K562 (cell line): ENCODE measurements around the gene BACH1. TPM values are rescaled to one million over a fixed set of nuclear protein-coding genes. Genes with fewer than 3 reads are reported as not detected.

Experiments
- ATAC-seq: fragments of 200-7000 bp; cut with Tn5 transposase; 3 replicates; pipeline ENCODE4 v1.9.1; 2020; ENCODE audit warnings: moderate library complexity
- BruUV-seq: library from RNA; stranded (reverse); fragments of 400-500 nt; replicated peaks from 2 replicates; lab custom pipeline; 2021; lab: Mats Ljungman, UMichigan
- CTCF ChIA-PET: fragments of 300-600 bp; formaldehyde crosslinking; extraction: SDS; loops from one replicate; lab custom pipeline; 2021; ENCODE audit warnings: low intra/inter-chr PET ratio; lab: Yijun Ruan, JAX
- POLR2A ChIA-PET: fragments of 300-600, 350-650 bp; sonication (Branson Sonifier 250); formaldehyde crosslinking; extraction: SDS; loops from one replicate; lab custom pipeline; 2021; ENCODE audit warnings: antibody characterized with exemption, inconsistent platforms; lab: Yijun Ruan, JAX
- DNase-seq, 4 experiments: peaks; one replicate each; pipeline versions ENCODE4 v3.0.0 to v3.0.0-alpha.2; 2011 to 2018; ENCODE audit warnings: low spot score in 3 of 4, mixed read lengths in 3 of 4; ENCODE audit errors: extremely low read depth in 1 of 4
- FAIRE-seq: peaks from 2 replicates; lab custom pipeline; 2011; peaks lifted over from hg19 to GRCh38; lab: Jason Lieb, UNC
- H2AFZ ChIP-seq: 2 replicates; pipeline ENCODE4 v1.6.0; 2011; ENCODE audit warnings: low read depth, low read length, control low read depth, inconsistent platforms
- H3K27ac ChIP-seq: fragments of 200-600 bp; 3 replicates; pipeline ENCODE4 v1.8.0; 2011; ENCODE audit warnings: low read depth, mild to moderate bottlenecking, control low read depth, inconsistent platforms, low read length, moderate library complexity, mixed read lengths; ENCODE audit errors: extremely low read depth
- H3K27me3 ChIP-seq, 2 experiments: fragments of 300-600 bp in 1 of 2; 2 replicates in 1 of 2; 3 replicates in 1 of 2; pipeline versions ENCODE4 v1.6.0 to v1.8.0; 2011; ENCODE audit warnings: inconsistent platforms in 2 of 2, low read length in 2 of 2, mild to moderate bottlenecking in 1 of 2, mixed read lengths in 1 of 2, moderate library complexity in 1 of 2; ENCODE audit not compliant: control insufficient read depth in 2 of 2, insufficient read depth in 2 of 2
- H3K36me3 ChIP-seq: fragments of 300-600 bp; 3 replicates; pipeline ENCODE4 v1.8.0; 2011; ENCODE audit warnings: mild to moderate bottlenecking, low read length, inconsistent platforms; ENCODE audit not compliant: control insufficient read depth, insufficient read depth
- H3K4me1 ChIP-seq, 2 experiments: fragments of 200-600 bp in 1 of 2; replicated peaks in 1 of 2; 2 replicates in 1 of 2; 3 replicates in 1 of 2; pipeline versions ENCODE4 v1.5.1 to v1.8.0; 2011; ENCODE audit warnings: inconsistent platforms in 2 of 2, low read length in 2 of 2, mild to moderate bottlenecking in 1 of 2, mixed read lengths in 1 of 2, moderate library complexity in 1 of 2; ENCODE audit not compliant: control insufficient read depth in 2 of 2, insufficient read depth in 2 of 2
- H3K4me2 ChIP-seq: 2 replicates; pipeline ENCODE4 v1.6.1; 2011; ENCODE audit warnings: low read length, control low read depth, inconsistent platforms, mixed read lengths; ENCODE audit not compliant: insufficient read depth
- H3K4me3 ChIP-seq: fragments of 200-600 bp; sonication (generic), shearing (Covaris generic); 2 replicates; pipeline ENCODE4 v1.5.1; 2016; ENCODE audit warnings: control low read depth, inconsistent platforms
- H3K79me2 ChIP-seq: fragments of 200-600 bp; 3 replicates; pipeline ENCODE4 v1.8.0; 2011; ENCODE audit warnings: low read length, inconsistent platforms; ENCODE audit not compliant: control insufficient read depth, insufficient read depth
- H3K9ac ChIP-seq, 2 experiments: 2 replicates each; pipeline versions ENCODE4 v1.6.0 to v1.6.1; 2011; ENCODE audit warnings: low read depth in 2 of 2, low read length in 2 of 2, control low read depth in 1 of 2, inconsistent platforms in 1 of 2, mild to moderate bottlenecking in 1 of 2, mixed read lengths in 1 of 2; ENCODE audit not compliant: insufficient read depth in 1 of 2
- H3K9me1 ChIP-seq: one replicate; pipeline ENCODE4 v1.6.0; 2011; ENCODE audit warnings: inconsistent platforms, mild to moderate bottlenecking, low read length, moderate library complexity; ENCODE audit not compliant: control insufficient read depth, insufficient read depth
- H3K9me3 ChIP-seq: replicated peaks from 2 replicates; pipeline ENCODE4 v1.5.1; 2011; ENCODE audit warnings: low read depth, low read length, inconsistent platforms; ENCODE audit not compliant: control insufficient read depth, insufficient read depth
- H4K20me1 ChIP-seq: replicated peaks from 2 replicates; pipeline ENCODE4 v1.6.1; 2011; ENCODE audit warnings: low read length, inconsistent platforms, mixed read lengths; ENCODE audit not compliant: control insufficient read depth, insufficient read depth
- MYC ChIP-seq, 2 experiments: fragments of 250-450 bp in 1 of 2; sonication (Bioruptor Pico) in 1 of 2; IDR thresholded peaks; 2 replicates each; pipeline versions ENCODE4 v1.5.1 to v1.6.1; 2012 to 2021; ENCODE audit warnings: low read depth in 2 of 2, borderline replicate concordance in 1 of 2, improper control_type of control experiment in 1 of 2, low read length in 1 of 2, mild to moderate bottlenecking in 1 of 2, moderate library complexity in 1 of 2
- NFYB ChIP-seq: IDR thresholded peaks from 2 replicates; pipeline ENCODE4 v1.6.1; 2011; ENCODE audit warnings: mild to moderate bottlenecking, moderate library complexity; ENCODE audit not compliant: insufficient read length; ENCODE audit errors: extremely low read depth
- RAD21 ChIP-seq, 2 experiments: fragments of 250-450 bp in 1 of 2; fragments of 450-650 bp in 1 of 2; sonication (Bioruptor Pico) in 1 of 2; formaldehyde crosslinking in 1 of 2; IDR thresholded peaks in 1 of 2; conservative IDR thresholded peaks in 1 of 2; 2 replicates each; pipeline versions ENCODE4 v1.4.0 to v1.8.0; 2020 to 2022; ENCODE audit warnings: mild to moderate bottlenecking in 2 of 2, moderate library complexity in 1 of 2
- SMC3 ChIP-seq: conservative IDR thresholded peaks from 2 replicates; pipeline ENCODE4 v1.6.1; 2011; ENCODE audit warnings: low read depth, low read length, improper control_type of control experiment; ENCODE audit not compliant: insufficient read depth
- STAG1 ChIP-seq: sonication (generic); formaldehyde crosslinking; IDR thresholded peaks from 2 replicates; pipeline ENCODE4 v1.5.0; 2020; ENCODE audit warnings: missing genetic modification reagents, borderline replicate concordance
- WGBS: fragments of 100-300 bp; shearing (Covaris generic); methylation state at CpG from one replicate; pipeline ENCODE4 v1.1.6; 2016; ENCODE audit warnings: low coverage, mixed read lengths; ENCODE audit not compliant: insufficient coverage; ENCODE audit errors: missing lambda C conversion rate; 5-methylcytosine and 5-hydroxymethylcytosine counted together
- in situ Hi-C: fragments of 300-500 bp; cut with MboI; formaldehyde crosslinking; loops from 4 replicates; pipeline ENCODE4 v1.15.0; 2018; ENCODE audit warnings: inconsistent platforms, mixed read lengths
- intact Hi-C: fragments of 100-400 bp; cut with micrococcal nuclease; formaldehyde crosslinking; loops from 2 replicates; pipeline ENCODE4 v1.14.2; 2022
- polyA plus RNA-seq, 8 experiments: library from polyadenylated mRNA; depleted of rRNA in 4 of 8; stranded (reverse) in 5 of 8; unstranded in 3 of 8; fragments of >200 nt; fragmentation: Nextera tagmentation in 2 of 8; fragmentation: Illumina TruSeq in 1 of 8; extraction: Ambion mirVana in 2 of 8; extraction: Trizol in 1 of 8; gene quantifications; 2 replicates each; pipeline versions ENCODE4 v1.2.1 to v1.2.3, GENCODE V29; 2011 to 2014; ENCODE audit warnings: inconsistent platforms in 1 of 8, missing spikeins in 1 of 8
- total RNA-seq, 7 experiments: library from RNA; depleted of rRNA in 6 of 7; stranded (reverse); fragments of >200 nt in 6 of 7; fragmentation: Illumina TruSeq in 2 of 7; extraction: Trizol in 2 of 7; gene quantifications; 2 replicates each; pipeline versions ENCODE4 v1.2.1 to v1.2.3, GENCODE V29; 2011 to 2021; ENCODE audit warnings: low replicate concordance in 1 of 7
- TF ChIP-seq, protein P1 (sequence below), 3 experiments: IDR thresholded peaks in 2 of 3; conservative IDR thresholded peaks in 1 of 3; 2 replicates each; pipeline ENCODE4 v1.5.1; 2011 to 2012; ENCODE audit warnings: low read length in 3 of 3, mild to moderate bottlenecking in 3 of 3, control low read depth in 2 of 3, improper control_type of control experiment in 1 of 3, inconsistent platforms in 1 of 3, low read depth in 1 of 3, mixed read lengths in 1 of 3, moderate library complexity in 1 of 3; ENCODE audit not compliant: insufficient read depth in 2 of 3
- TF ChIP-seq, protein P2 (sequence below): fragments of 450-650 bp; formaldehyde crosslinking; IDR thresholded peaks from 2 replicates; pipeline ENCODE4 v1.4.0; 2020; ENCODE audit warnings: mild to moderate bottlenecking, moderate library complexity
- TF ChIP-seq, protein P3 (sequence below), 2 experiments: fragments of 450-650 bp; formaldehyde crosslinking in 1 of 2; IDR thresholded peaks; 2 replicates each; pipeline versions ENCODE4 v1.4.0 to v1.6.1; 2014 to 2020; ENCODE audit warnings: mild to moderate bottlenecking in 2 of 2, borderline replicate concordance in 1 of 2, low read depth in 1 of 2

Gene BACH1
- total and polyA plus RNA-seq, 9 of the 15 experiments (the other 6 are each of a cell fraction or from before 2014, with no cell fraction given): 10.6 to 58.5 (median 28.6) TPM

DNA sequence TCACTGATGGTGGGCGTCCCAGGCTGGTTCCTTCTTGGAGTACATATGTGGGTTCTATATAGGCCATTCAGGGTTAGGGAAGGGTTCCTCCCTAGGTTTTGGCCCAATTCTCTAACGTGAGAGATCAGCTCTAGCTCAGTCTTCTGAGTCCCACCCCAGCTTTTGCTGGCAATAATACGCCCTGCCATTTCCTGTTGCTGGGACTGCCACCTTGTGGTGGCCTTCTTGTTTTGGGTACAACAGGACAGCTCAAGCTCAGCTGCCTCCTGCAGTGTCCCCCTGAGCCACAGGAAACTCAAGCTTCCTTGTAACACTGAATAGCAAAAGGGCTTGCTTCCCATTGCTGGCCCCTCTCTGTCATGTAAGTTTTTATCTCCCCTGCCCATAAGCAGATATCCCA lies 77.8 kb downstream of the BACH1 start:
- H3K27ac ChIP-seq: no peak overlapping the region
- no TSS peak for BruUV-seq
- DNase-seq: peak; percentile 23 to 73 (median 43)
- CTCF ChIA-PET: interaction anchor here (0.7 to 1.0 kb wide), 3 partner anchors 143 to 400 kb away, joined by 3 to 5 read pairs (median 3); no protein-coding TSS in a partner anchor
- H3K4me1 ChIP-seq: no peaks in the 10 kb centered on the region
- in situ Hi-C loops (no loop called here), intact Hi-C loops (loop anchor here (10.0 kb wide), 1 partner anchor 112 kb away; no protein-coding TSS in a partner anchor)
- H3K9ac ChIP-seq: no peak overlapping the region
- WGBS: 52% methylated on average over 3 of the region's 3 CpGs
- peaks cover 17% of the 10 kb centered on the region for H3K36me3 ChIP-seq
- no peak overlapping the region for H3K4me3 ChIP-seq
- no peaks in the 10 kb centered on the region for H3K27me3 ChIP-seq
- no peaks in the 10 kb centered on the region for H3K9me1 ChIP-seq
- H3K79me2 ChIP-seq: no peaks in the 10 kb centered on the region
- no peak overlapping the region for H3K4me2 ChIP-seq
- ATAC-seq: peak; percentile 92
- H4K20me1 ChIP-seq: no peaks in the 10 kb centered on the region
- peak overlapping the region; percentile 52; the same call in 1 of the 2 replicates for H2AFZ ChIP-seq
- no peaks in the 10 kb centered on the region for H3K9me3 ChIP-seq
- peak; percentile 60 for FAIRE-seq
- POLR2A ChIA-PET: interaction anchor here (0.6 to 1.1 kb wide), 2 partner anchors 29 to 348 kb away, joined by 3 to 4 read pairs; no protein-coding TSS in a partner anchor
- TF ChIP-seq SMC3 (peak; percentile 54; the same call in 1 of the 2 replicates), NFYB (no peak), MYC (IDR thresholded peaks at IDR 0.05; ENCODE audit: low read depth, low read length) (no peak), MYC (CRISPR knock-in tag; IDR thresholded peaks at IDR 0.05; ENCODE audit: borderline replicate concordance, low read depth) (no peak), RAD21 (CRISPR knock-in tag; conservative IDR thresholded peaks at IDR 0.05 in 1 of 2, IDR thresholded peaks at IDR 0.05 in 1 of 2) (peak; percentile 47 to 71), STAG1 (CRISPR knock-in tag) (peak; percentile 23; the same call in 1 of the 2 replicates)
- TF ChIP-seq, protein P1, sequence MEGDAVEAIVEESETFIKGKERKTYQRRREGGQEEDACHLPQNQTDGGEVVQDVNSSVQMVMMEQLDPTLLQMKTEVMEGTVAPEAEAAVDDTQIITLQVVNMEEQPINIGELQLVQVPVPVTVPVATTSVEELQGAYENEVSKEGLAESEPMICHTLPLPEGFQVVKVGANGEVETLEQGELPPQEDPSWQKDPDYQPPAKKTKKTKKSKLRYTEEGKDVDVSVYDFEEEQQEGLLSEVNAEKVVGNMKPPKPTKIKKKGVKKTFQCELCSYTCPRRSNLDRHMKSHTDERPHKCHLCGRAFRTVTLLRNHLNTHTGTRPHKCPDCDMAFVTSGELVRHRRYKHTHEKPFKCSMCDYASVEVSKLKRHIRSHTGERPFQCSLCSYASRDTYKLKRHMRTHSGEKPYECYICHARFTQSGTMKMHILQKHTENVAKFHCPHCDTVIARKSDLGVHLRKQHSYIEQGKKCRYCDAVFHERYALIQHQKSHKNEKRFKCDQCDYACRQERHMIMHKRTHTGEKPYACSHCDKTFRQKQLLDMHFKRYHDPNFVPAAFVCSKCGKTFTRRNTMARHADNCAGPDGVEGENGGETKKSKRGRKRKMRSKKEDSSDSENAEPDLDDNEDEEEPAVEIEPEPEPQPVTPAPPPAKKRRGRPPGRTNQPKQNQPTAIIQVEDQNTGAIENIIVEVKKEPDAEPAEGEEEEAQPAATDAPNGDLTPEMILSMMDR (IDR thresholded peaks at IDR 0.05 in 2 of 3, conservative IDR thresholded peaks at IDR 0.05 in 1 of 3; ENCODE audit: insufficient read depth in 2 of 3, low read depth in 1 of 3, low read length in 3 of 3): peak; percentile 68 to 80 (median 73)
- TF ChIP-seq, protein P2, sequence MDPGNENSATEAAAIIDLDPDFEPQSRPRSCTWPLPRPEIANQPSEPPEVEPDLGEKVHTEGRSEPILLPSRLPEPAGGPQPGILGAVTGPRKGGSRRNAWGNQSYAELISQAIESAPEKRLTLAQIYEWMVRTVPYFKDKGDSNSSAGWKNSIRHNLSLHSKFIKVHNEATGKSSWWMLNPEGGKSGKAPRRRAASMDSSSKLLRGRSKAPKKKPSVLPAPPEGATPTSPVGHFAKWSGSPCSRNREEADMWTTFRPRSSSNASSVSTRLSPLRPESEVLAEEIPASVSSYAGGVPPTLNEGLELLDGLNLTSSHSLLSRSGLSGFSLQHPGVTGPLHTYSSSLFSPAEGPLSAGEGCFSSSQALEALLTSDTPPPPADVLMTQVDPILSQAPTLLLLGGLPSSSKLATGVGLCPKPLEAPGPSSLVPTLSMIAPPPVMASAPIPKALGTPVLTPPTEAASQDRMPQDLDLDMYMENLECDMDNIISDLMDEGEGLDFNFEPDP (CRISPR knock-in tag): no peak
- TF ChIP-seq, protein P3, sequence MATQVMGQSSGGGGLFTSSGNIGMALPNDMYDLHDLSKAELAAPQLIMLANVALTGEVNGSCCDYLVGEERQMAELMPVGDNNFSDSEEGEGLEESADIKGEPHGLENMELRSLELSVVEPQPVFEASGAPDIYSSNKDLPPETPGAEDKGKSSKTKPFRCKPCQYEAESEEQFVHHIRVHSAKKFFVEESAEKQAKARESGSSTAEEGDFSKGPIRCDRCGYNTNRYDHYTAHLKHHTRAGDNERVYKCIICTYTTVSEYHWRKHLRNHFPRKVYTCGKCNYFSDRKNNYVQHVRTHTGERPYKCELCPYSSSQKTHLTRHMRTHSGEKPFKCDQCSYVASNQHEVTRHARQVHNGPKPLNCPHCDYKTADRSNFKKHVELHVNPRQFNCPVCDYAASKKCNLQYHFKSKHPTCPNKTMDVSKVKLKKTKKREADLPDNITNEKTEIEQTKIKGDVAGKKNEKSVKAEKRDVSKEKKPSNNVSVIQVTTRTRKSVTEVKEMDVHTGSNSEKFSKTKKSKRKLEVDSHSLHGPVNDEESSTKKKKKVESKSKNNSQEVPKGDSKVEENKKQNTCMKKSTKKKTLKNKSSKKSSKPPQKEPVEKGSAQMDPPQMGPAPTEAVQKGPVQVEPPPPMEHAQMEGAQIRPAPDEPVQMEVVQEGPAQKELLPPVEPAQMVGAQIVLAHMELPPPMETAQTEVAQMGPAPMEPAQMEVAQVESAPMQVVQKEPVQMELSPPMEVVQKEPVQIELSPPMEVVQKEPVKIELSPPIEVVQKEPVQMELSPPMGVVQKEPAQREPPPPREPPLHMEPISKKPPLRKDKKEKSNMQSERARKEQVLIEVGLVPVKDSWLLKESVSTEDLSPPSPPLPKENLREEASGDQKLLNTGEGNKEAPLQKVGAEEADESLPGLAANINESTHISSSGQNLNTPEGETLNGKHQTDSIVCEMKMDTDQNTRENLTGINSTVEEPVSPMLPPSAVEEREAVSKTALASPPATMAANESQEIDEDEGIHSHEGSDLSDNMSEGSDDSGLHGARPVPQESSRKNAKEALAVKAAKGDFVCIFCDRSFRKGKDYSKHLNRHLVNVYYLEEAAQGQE (IDR thresholded peaks at IDR 0.05; ENCODE audit: borderline replicate concordance): peak; percentile 37; the same call in 1 of the 2 replicates
- TF ChIP-seq, protein P3 (CRISPR knock-in tag; IDR thresholded peaks at IDR 0.05; ENCODE audit: low read depth): no peak
